Vagina (tissue), 2 donors: ENCODE results near the gene MINDY1.

ENCODE experiments used
- CTCF ChIP-seq, 3 experiments: fragments of 450-650 bp in 2 of 3; fragments of 200-600 bp in 1 of 3; sonication (generic) in 1 of 3; IDR thresholded peaks; one replicate each; pipeline ENCODE4 v1.5.1; 2017 to 2019; ENCODE audit warnings: antibody characterized with exemption in 3 of 3, mild to moderate bottlenecking in 2 of 3, moderate library complexity in 2 of 3
- POLR2A ChIP-seq, 2 donors: fragments of 450-650 bp; IDR thresholded peaks; one replicate each; pipeline ENCODE4 v1.6.1; 2017; ENCODE audit warnings: antibody characterized with exemption in 2 of 2, mild to moderate bottlenecking in 2 of 2, moderate library complexity in 2 of 2
- POLR2AphosphoS5 ChIP-seq, 2 donors: sonication (generic); formaldehyde crosslinking; IDR thresholded peaks; one replicate each; pipeline ENCODE4 v1.9.0; 2017; ENCODE audit warnings: antibody characterized with exemption in 2 of 2, mild to moderate bottlenecking in 2 of 2, low read depth in 1 of 2; ENCODE audit not compliant: insufficient read depth in 1 of 2

- no peak for TF ChIP-seq CTCF (IDR thresholded peaks at IDR 0.05)
- TF ChIP-seq POLR2A (IDR thresholded peaks at IDR 0.05) = no peak
- no peak for TF ChIP-seq POLR2AphosphoS5 (IDR thresholded peaks at IDR 0.05; ENCODE audit: insufficient read depth in 1 of 2, low read depth in 1 of 2)
Observed at GRCh38 chr1:150961756-150962155, 44.9 kb downstream of the MINDY1 start.
